Parathyroid adenoma (tissue), 2 donors: ENCODE data around the gene STIL.

Experiments
- H2AFZ ChIP-seq: fragments of 300-600 bp; sonication (generic); one replicate; pipeline ENCODE4 v1.7.0; 2017; ENCODE audit warnings: antibody characterized with exemption, mild to moderate bottlenecking
- H3K27ac ChIP-seq: fragments of 300-600 bp; sonication (generic); one replicate; pipeline ENCODE4 v1.7.0; 2017
- H3K27me3 ChIP-seq: fragments of 300-600 bp; sonication (generic); one replicate; pipeline ENCODE4 v1.7.0; 2017; ENCODE audit warnings: low read length; ENCODE audit not compliant: control insufficient read depth, insufficient read depth
- H3K36me3 ChIP-seq: fragments of 300-600 bp; sonication (generic); one replicate; pipeline ENCODE4 v1.7.0; 2017; ENCODE audit warnings: low read length; ENCODE audit not compliant: control insufficient read depth, insufficient read depth
- H3K4me1 ChIP-seq: fragments of 300-600 bp; sonication (generic); one replicate; pipeline ENCODE4 v1.7.0; 2017; ENCODE audit warnings: control low read depth
- H3K4me2 ChIP-seq: fragments of 300-600 bp; sonication (generic); one replicate; pipeline ENCODE4 v1.7.0; 2017; ENCODE audit warnings: low read length
- H3K4me3 ChIP-seq: fragments of 300-600 bp; sonication (generic); one replicate; pipeline ENCODE4 v1.7.0; 2017; ENCODE audit warnings: low read depth, low read length
- H3K79me2 ChIP-seq: fragments of 300-600 bp; sonication (generic); one replicate; pipeline ENCODE4 v1.7.0; 2017; ENCODE audit warnings: control low read depth
- H3K9ac ChIP-seq: fragments of 300-600 bp; sonication (generic); one replicate; pipeline ENCODE4 v1.7.0; 2017; ENCODE audit warnings: mild to moderate bottlenecking
- H3K9me3 ChIP-seq: fragments of 300-600 bp; sonication (generic); one replicate; pipeline ENCODE4 v1.7.0; 2017; ENCODE audit warnings: low read length; ENCODE audit not compliant: control insufficient read depth
- CTCF ChIP-seq: fragments of 300-600 bp; sonication (generic); IDR thresholded peaks from one replicate; pipeline ENCODE4 v1.7.0; 2017; ENCODE audit warnings: antibody characterized with exemption, mild to moderate bottlenecking
- donor health status: primary hyperparathyroidism.

Gene STIL

DNA sequence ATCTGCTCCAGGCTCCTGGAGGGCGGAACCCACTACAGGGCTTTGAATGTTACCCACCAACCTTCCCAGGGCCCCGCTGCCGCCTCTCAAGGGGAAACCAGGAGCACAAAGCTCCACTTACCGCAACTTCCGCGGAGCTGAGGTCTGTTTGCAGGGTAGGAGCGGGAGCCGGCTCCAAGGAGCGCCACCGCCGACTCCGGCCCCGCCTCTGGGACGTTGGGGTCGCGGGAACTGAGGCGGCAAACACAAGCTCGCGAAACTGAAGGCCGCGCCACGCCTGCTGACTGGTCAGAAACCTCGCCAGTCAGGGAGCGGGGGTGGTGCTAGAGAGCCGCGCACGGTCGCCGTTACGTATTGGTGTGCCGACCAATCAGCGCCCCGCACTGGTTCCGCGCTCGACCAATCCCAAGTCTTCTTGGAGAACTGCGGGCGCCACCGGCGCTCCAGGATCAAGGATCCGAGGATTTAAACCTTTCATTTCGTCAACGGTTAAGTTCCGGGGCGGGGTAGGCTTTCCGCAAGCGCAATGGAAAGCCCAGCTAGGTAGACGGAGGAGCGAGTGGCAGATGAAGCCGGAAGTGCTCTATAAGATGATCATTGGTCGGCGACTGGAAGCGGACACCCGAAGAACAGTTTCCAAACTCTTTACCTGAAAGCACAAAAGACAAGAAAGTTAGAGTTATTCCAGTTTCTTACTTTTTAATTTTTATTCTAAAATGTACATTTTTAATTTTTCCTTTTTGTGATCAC is at the start of gene STIL:
Gene STIL (minus strand): TSS at position 233 of the 750 bp plus-strand sequence. CDS start 3,828 bp downstream, outside the sequence.
- Histone ChIP-seq H3K27me3 (no peaks in the 10 kb centered on the region), H2AFZ (peak within 1 kb of the TSS; percentile 86), H3K9ac (no peak within 1 kb of the TSS), H3K27ac (peak within 1 kb of the TSS; percentile 65), H3K9me3 (no peaks in the 10 kb centered on the region), H3K79me2 (no peaks in the 10 kb centered on the region), H3K4me2 (peak within 1 kb of the TSS; percentile 99), H3K36me3 (no peaks in the 10 kb centered on the region), H3K4me3 (peak within 1 kb of the TSS; percentile 90), H3K4me1 (no peaks in the 10 kb centered on the region)
- no peak for TF ChIP-seq CTCF

GRCh38 chr1:47362828-47363227 is 48.9 kb upstream of the STIL start:
- peaks cover 2% of the 10 kb centered on the region for H3K79me2 ChIP-seq
- no peak overlapping the region for H3K27ac ChIP-seq
- H3K9ac ChIP-seq, result no peak overlapping the region
- H3K27me3 ChIP-seq, result no peaks in the 10 kb centered on the region
- H3K36me3 ChIP-seq, result no peaks in the 10 kb centered on the region
- TF ChIP-seq CTCF, result no peak
- H3K4me3 ChIP-seq, result no peak overlapping the region
- no peak overlapping the region for H2AFZ ChIP-seq
- H3K9me3 ChIP-seq, result no peaks in the 10 kb centered on the region
- H3K4me1 ChIP-seq, result no peaks in the 10 kb centered on the region
- no peak overlapping the region for H3K4me2 ChIP-seq

GRCh38 chr1:47361380-47361779 is 47.4 kb upstream of the STIL start:
- H3K36me3 ChIP-seq, result no peaks in the 10 kb centered on the region
- H2AFZ ChIP-seq, result no peak overlapping the region
- no peaks in the 10 kb centered on the region for H3K27me3 ChIP-seq
- H3K4me1 ChIP-seq, result no peaks in the 10 kb centered on the region
- H3K4me3 ChIP-seq, result no peak overlapping the region
- no peak for TF ChIP-seq CTCF
- no peak overlapping the region for H3K9ac ChIP-seq
- H3K27ac ChIP-seq, result no peak overlapping the region
- no peaks in the 10 kb centered on the region for H3K9me3 ChIP-seq
- H3K79me2 ChIP-seq, result peaks cover 2% of the 10 kb centered on the region
- no peak overlapping the region for H3K4me2 ChIP-seq

DNA sequence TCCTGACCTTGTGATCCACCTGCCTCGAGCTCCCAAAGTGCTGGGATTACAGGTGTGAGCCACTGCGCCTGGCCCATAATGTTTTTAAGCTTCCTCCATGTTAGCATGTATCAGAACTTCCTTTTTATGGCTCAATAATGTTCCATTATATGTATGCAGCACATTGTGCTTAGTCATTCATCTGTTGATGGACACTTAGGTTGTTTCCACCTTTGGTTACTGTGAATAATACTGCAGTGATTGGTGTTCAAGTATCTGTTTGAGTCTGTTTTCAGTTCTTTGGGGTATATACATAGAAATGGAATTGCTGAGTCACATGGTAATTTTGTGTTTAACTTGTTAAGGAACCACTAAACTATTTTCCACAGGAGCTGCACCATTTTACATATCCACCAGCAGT is 37.4 kb upstream of the STIL start:
- Histone ChIP-seq H3K4me3 (no peak overlapping the region), H3K9ac (no peak overlapping the region), H3K36me3 (no peaks in the 10 kb centered on the region), H3K79me2 (peaks cover 14% of the 10 kb centered on the region), H3K27me3 (no peaks in the 10 kb centered on the region), H3K27ac (no peak overlapping the region), H2AFZ (no peak overlapping the region), H3K4me1 (no peaks in the 10 kb centered on the region), H3K9me3 (no peaks in the 10 kb centered on the region), H3K4me2 (no peak overlapping the region)
- no peak for TF ChIP-seq CTCF

DNA sequence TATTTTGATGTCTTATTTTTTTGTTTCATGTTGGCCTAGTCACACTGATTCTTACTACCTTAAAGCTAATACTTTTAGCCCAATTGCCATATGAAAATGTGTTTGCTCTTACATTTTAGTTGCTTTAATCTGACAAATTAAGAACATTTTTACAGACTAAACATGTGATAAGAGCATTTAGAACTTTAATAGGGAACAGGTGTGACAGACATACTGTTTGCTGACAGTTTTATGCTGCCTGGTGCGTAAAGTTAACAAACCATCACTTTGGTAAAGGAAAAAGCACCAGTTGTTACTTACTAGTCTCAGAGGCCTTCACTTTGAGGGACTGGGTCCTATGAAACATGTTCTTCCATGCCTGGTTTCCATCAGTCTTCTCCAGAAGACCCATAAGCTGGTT is 34.3 kb upstream of the STIL start:
- Histone ChIP-seq H3K4me1 (no peaks in the 10 kb centered on the region), H3K9ac (no peak overlapping the region), H3K27me3 (no peaks in the 10 kb centered on the region), H3K9me3 (no peaks in the 10 kb centered on the region), H2AFZ (no peak overlapping the region), H3K27ac (no peak overlapping the region), H3K4me2 (no peak overlapping the region), H3K79me2 (peaks cover 19% of the 10 kb centered on the region), H3K4me3 (no peak overlapping the region), H3K36me3 (no peaks in the 10 kb centered on the region)
- no peak for TF ChIP-seq CTCF
